Hematopoietic multipotent progenitor cell treated with erythropoietin and hydrocortisone succinate and interleukin-3 and kit ligand, for 17 days (in vitro differentiated cells): ENCODE measurements around the gene GPR176.

Experiments used
- DNase-seq: peaks from one replicate; pipeline ENCODE4 v3.0.0-alpha.2; 2015; ENCODE audit warnings: low spot score

GPR176 gene

DNA sequence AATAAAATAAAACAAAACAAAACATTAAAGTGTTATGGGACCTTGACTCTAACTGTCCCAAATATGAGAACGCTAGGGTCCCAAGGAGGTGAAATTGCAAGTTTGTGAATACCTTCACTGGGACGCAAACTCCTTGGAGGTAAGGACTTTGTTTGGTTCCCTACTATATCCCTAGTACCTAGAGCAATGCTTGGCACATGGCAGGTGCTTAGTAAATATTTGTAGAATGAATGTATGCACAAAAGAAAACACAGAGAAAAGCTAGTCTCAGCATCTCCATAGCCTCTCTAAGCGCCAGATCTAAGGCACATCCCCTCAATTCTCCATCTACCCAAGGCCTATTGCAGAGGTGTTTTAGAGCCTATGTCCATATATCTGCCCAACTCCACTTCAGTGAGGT is 30.5 kb downstream of the GPR176 start:
- no peak for DNase-seq

DNA sequence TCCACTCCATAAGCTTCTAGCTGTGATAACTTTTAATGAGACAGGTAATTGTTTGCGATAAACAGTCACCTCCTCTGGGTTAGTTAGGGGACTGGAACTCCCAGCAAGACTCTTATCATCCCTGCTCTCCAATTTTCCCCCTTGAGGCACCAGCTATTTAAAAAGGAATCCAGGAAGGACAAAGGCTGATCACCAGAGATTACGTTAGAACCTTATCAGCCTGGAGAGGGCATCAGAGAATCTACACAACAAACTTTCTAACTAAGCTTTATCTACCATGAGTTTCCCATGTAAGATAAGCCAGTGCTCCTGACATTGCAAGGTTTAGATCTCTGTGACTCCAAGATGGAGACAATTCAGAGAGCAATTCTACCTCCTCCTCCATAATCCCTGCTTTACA is 31.3 kb downstream of the GPR176 start:
- DNase-seq, result no peak

GRCh38 chr15:39888243-39888642 is 31.8 kb downstream of the GPR176 start:
- DNase-seq, result no peak

GRCh38 chr15:39887832-39888231 is 32.2 kb downstream of the GPR176 start:
- DNase-seq, result peak; percentile 55

DNA sequence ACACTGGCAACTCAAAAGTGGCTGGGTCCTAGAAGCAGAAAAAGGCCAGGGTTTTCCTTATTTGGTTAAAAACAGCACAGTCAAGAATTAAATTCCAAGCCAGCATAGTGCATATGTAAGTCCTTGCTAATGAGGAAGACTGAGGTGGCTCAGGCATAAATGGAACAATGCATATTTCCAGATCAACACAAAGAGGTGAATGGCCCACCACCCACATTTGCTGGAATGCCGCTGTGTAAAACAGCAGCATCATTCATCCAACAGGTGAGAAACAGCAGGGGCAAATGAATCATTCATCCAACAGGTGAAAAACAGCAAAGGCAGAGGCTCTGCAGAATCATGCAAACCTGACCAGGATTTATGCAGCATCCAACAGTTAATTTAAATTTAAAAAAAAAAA is 32.9 kb downstream of the GPR176 start:
- no peak for DNase-seq

DNA sequence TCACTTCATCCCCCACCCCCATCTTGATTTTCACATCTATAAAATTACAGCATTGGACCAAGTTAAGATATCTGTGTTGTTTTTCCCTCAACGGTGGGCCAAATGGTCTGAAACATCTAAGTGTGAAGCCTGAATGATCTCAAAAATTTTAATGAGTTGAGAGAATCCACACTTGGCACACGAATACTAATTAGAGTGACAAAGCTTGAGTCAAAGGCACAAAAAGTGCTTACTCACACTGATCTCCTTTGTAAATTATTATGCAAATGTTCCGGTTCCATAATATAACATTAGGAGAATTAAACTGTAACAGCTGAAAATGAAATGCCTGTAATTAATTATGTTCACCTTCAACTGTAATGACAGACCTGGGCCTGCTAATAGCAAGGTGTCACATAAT is 33.6 kb downstream of the GPR176 start:
- DNase-seq, result no peak

DNA sequence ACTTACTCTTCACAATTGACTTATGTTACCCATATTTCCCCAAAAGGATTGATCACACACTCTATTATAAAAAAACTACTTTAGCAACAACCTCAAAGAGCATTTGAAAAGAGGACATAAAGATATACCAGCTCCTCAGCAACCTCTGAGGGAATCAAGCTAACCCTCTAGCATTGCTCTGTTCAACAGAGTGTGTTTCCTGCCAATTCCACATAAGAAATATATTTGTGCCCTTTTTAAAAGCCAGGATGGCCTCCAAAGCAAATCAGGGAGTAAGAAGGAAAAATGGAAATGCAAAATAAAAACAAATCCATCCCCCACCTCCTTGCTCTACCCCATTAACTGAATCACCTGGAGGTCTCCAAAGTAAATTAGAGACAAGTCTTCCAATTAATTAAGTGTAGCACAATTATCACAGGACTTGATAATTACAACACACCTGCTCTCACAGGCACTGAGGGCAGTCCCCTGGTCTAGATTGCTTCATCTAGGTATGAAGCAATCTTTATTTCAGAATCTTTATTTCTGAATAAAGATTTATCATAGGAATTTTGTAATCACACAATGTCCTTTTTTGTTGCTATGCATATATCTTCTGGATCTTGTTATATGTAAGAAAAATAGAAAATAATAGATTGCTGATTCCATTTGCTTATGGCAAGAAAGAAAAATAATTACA is 34.8 kb downstream of the GPR176 start:
- no peak for DNase-seq

DNA sequence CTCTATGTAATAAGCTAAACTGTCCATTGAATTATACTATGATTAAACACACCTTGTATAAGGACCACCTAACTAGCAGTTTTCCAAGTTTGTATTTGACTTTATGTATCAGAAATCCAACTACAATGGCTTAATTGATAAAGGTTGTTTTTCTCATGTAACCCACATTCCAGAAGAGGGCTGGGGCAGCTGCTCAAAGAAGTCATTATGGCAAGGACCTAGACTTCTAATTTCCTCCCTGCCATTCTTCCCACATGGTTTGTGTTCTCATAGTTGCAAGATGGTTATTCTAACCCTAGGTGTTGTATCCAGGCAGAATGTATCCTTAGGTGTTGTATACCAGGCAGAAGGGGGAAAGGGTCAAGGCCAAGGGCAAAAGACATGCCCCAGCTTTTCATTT is 35.7 kb downstream of the GPR176 start:
- DNase-seq, result no peak

DNA sequence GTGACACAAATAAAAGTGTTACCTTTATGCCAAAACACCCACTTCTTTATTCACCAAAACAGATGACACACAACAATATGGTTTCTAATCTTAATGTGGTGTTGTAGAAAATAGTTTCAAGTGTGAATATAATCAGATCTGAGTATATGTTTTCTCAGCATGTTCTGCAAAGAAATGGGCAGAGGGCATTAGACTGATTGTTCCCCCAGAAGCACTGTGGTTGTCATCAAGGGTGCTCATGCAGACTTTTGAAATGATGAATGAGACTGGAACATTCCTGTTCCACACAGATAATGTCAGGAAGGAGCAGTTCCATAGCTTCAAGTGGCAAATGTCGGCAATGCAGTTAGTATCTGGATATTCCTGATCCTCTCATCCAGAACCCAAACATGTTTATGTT is 37.5 kb downstream of the GPR176 start:
- DNase-seq, result no peak

DNA sequence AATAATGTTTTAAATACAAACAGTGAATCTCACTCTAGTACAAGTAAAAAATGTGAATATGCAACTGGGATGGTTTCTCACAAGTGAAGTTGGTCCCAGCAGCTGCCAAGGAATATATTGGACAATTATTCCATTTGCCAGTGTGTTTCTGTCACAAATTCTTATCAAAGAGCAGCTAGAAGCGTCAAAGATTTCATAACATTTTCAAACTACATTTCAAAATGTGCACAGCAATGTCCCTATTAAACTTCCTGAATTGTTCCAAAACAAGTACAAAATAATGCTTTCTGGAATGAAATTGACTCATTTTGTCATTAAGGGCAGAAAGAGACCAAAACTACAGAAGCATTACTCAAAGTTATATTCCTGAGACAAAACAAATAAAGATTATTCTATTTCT is 38.3 kb downstream of the GPR176 start:
- DNase-seq, result no peak

- no peak for DNase-seq
Observed at GRCh38 chr15:39880718-39881387, 39.2 kb downstream of the GPR176 start.

DNA sequence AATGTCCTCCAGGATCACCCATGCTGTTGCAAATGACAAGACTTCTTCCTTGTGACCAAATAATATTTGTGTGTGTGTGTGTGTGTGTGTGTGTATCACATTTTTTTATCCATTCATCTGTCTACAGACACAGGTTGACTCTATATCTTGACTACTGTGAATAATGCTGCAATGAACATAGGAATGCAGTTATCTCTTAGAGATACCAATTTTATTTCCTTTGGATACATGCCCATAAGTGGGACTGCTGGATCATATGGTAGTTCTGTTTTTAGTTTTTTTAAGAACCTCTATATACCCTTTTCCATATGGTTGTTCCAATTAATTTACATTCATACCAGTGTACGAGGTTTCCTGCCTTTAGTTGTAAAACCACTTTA is 41.7 kb downstream of the GPR176 start:
- no peak for DNase-seq

DNA sequence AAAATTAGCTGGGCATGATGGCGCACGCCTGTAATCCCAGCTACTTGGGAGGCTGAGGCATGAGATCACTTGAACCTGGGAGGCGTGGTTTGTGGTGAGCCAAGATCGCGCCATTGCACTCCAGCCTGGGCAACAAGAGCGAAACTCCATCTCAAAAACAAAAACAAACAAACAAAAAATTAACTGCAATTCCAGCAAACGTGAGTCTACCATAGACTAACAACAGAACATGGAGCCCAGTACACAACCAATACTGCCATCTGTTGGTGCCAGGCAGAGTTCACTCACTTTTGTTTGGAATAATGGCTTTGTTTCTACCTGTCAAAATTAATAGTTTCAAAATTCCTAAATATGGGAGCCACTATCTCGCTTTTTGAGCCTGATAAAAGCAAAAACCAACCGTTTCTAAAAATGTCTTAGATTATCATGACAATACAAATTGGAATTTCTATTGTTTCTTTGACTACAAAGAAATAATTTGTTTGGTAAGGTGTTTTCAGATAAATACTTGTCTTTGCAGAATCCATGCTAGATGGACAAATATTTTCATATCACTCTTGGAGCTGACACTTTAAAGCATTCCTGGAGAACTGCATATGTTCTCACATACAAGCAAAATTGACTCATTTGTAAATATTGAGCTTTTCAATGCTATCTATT is 45.0 kb downstream of the GPR176 start:
- DNase-seq, result no peak

GRCh38 chr15:39873978-39874377 is 46.1 kb downstream of the GPR176 start:
- DNase-seq, result no peak

GRCh38 chr15:39870537-39870936 is 49.5 kb downstream of the GPR176 start:
- DNase-seq, result no peak

- DNase-seq, result no peak
Observed at GRCh38 chr15:39869858-39870515, 50.1 kb downstream of the GPR176 start.

- DNase-seq, result no peak
Observed at GRCh38 chr15:39869254-39869653, 50.8 kb downstream of the GPR176 start.

DNA sequence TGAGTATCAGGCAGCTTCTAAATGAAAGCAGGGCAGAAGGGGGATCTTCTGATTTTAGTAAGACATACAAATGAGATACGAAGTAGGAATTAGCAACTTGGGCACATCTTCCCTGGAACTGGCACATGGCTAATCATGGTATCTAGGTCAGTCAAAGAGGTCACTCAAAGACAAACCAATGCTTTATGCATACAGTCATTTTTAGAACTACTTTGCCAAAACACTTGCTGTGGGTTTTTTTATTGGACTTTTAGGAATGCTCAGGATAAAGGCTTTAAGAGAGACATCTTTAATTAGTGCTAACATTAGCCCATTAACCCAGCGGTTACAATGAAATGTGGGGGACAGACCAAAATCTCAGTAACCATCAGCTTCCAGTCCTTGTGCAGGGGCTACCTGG is 51.7 kb downstream of the GPR176 start:
- DNase-seq, result no peak

- no peak for DNase-seq
Observed at GRCh38 chr15:39864116-39864515, 56.0 kb downstream of the GPR176 start.

- no peak for DNase-seq
Observed at GRCh38 chr15:39860871-39861270, 59.2 kb downstream of the GPR176 start.

- no peak for DNase-seq
Observed at GRCh38 chr15:39860200-39860599, 59.9 kb downstream of the GPR176 start.

DNA sequence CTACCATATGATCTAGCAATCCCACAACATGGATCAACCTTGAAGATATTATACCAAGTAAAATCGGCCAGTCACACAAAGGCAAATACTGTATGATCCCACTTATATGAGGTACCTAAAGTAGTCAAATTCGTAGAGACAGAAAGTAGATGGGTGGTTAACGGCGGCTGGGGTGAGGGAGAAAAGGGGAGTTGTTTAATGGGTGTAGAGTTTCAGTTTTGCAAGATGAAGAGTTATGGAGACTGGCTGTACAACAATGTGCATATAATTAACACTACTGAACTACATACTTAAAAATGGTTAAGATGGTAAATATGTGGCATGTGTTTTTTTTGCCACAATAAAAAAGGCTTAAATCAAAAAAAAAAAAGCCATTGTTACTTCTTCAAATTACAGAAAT is 60.4 kb downstream of the GPR176 start:
- no peak for DNase-seq

GRCh38 chr15:39857132-39857531 is 62.9 kb downstream of the GPR176 start:
- no peak for DNase-seq
